NCI-H748 treated with DMSO at 0.1 percent for 48 hours (cell line): Measurements from ENCODE around the gene WDR82.
A peak's percentile ranks its signal among the peaks of the same experiment; 100 is the strongest.
"Not testable (repeated sequence)": the region's sequence is repeated elsewhere in the genome, so short reads cannot be mapped to it uniquely, and the experiment has no call there.

ENCODE experiments used
- DNase-seq: peaks from one replicate; lab custom pipeline; 2025; lab: John Stamatoyannopoulos, UW

WDR82 gene

DNA sequence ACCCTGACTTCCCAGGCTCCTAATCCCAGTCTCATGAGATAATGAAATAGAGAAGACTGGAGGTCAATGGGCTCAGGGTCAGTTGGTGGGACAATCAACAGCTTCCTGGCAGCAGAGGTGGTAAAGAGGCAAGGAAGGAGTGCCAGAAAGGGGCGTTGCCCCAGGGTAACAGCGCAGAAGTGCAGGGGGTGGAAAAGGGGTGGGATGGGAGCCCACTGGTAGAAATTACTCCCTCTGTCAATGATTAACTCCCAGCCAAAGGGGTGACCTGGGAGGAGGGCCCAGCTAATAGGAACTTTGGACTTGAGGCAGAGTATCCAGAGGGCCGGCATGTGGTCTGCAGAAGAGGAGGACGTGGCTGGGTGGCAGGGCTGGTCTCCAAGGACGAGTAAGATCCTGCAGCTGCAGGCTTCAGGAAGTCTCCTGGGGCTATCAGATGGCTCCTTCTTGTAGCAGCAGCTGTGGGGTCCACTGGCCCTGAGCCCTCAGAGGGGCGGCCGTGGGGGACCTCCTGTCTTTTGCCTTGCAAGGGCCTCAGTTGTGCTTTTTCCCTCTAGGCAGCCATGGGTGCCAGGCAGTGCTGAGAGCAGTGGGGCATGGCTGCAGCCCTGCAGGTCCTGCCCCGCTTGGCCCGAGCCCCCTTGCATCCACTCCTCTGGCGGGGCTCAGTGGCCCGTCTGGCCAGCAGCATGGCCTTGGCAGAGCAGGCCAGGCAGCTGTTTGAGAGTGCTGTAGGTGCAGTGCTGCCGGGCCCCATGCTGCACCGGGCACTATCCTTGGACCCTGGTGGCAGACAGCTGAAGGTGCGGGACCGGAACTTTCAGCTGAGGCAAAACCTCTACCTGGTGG lies 11.5 kb upstream of the WDR82 start:
- no peak for DNase-seq

DNA sequence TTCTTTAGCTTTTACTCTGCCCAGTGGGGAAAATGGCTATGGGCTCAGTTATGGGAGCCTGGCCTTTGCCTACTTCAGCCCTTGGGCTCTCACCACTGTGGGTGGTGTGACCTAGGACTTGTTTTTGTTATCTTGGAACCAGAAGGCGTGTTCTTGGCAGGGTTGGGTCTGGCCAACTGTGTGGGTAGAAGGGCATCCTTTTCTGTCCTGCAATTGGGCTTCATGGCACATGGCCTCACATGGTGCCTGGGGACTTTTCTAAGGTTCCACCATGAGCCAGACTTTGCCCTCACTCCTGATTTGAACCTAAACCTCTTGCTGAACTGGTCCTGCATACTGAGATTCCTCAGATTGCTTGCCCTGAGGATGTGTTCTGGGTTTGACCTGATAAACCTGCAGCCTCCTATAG lies 10.9 kb upstream of the WDR82 start:
- no peak for DNase-seq

DNA sequence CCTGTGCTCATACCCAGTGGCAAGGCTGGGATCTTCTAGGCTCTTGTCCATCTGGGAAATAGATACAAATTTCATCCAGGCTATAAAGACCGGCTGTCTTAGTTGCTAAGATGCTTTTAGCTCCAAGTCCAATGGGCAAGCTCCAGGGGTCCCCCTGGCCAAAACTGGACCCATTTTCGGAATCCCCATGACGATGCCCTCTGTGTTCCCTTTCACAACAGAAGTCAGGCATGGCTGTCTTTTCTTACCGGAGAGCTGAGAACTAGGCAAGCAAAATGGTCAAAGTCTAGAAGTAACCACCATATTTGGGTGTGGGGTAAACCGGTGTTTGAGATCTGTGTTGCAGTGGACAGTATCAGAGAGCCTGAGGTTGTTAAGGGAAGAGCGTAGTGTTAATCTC lies 10.2 kb upstream of the WDR82 start:
- DNase-seq, result no peak

DNA sequence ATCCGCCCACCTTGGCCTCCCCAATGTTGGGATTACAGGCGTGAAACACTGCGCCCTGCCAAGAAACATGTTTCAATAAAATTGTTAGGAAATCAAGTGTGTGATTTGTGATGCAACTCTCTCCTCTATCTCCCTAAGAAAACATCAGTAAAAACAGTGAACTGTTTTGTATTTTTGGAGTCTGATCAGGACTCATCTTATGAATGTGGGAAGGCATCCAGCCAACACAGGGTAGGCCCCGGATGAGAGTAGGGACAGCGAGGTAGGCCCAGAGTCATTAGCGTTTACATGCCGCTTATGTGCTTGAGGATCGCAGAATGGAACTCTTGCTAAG lies 8.3 kb upstream of the WDR82 start:
- no peak for DNase-seq

DNA sequence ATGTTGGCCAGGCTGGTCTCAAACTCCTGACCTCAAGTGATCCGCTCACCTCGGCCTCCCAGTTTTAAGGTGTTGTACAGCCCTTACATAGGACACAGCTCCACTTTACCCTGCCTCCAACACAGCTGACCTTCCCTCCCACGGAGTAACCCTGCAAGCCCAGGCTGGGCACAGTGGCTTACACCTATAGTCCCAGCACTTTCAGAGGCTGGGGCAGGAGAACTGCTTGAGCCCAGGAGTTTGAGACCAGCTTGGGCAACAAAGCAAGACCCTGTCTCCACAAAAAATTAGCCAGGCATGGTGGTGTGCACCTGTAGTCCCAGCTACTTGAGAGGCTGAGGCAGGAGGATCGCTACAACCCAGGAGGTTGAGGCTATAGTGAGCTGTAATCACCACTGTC lies 5.6 kb upstream of the WDR82 start:
- not testable (repeated sequence) for DNase-seq

DNA sequence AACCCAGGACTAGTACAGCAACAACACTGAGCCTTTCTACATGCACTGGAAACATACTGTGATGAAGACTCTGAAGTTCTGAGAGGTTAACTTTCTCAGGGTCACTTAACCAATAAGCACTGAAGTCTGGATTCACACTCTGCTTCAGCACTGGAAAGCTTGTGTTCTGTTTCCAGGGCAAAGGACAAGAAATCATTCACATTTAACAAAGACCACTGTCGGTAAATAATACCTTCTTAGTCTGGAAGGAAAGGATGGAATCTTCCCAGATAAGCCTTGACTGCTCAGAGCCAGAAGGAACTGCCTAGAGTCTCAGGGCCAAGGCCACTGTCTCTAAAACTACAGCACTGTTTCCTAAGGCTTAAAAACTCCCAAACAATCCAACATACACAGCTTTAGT lies 4.9 kb upstream of the WDR82 start:
- DNase-seq, result no peak

DNA sequence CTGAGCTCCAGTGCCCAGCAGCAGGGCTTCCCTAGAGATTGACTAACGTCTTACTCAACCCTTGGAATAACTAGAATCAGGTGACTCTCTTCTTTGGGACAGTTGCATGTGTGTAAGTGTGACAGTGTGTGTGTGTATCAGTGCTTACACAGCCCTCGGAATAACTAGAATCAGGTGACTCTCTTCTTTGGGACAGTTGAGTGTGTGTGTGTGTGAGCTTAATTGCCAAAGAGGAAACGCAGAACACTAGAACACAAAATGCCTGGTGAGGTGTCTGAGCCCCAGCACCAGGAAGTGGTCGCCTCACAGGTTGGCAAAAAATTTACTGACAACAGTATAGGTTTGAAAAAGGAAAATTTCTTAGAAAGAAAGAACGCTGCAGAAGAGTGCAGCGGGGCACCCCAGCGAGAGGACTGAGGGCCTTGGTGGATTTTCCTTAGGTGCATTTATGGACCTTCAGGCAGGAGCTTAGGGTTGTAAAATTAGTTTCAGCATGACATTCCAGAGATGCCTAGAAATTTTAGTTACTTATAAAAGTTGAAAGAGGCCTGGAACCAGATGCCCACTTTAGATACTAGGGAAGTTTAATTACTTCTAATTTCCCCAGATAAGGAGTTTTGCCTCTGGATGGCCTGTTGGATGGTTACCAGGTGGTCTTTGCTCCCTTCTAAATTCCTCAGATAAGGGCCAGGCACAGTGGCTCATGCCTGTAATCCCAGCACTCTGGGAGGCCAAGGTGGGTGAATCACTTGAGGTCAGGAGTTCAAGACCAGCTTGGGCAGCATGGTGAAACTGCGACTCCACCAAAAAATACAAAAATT lies 3.7 kb upstream of the WDR82 start:
- no peak for DNase-seq

DNA sequence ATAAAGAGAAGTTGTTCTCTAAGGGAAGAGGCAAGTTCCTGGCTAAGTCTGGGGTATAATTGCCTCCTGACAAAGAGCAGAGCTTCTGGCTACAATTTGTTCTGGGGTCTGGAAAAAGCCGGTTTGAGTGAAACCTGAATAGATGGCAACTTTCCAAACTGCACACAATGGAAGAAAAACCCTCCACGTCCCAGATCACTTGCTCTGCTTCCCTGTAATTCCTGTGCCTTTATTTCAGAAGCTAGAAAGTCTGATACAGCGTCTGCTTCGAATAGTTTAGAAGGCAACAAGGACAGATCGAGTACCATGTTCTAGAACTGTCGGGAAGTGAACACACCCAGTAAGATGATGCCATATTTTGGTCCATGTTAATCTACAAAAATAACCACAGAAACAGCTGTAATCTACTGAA lies 1.6 kb upstream of the WDR82 start:
- DNase-seq, result peak; percentile 47

DNA sequence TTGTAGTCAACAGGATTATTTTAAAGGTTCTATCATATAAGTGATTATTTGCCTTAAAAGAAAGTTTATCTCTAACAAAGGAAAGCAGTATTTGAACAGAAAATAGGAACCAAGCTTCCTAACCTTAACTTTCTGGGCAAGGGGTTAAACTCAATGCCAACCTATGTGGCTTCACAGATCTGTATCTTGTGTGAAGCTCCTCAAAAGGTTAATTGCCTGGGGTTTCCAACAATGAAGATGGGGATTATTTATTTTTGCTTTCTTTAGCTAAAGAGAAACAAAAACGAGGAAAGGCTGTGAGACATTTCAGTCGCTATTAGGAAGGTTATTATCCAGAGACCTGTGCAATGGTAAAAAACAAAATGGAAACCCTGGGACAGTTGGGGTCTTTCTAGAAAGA lies 1.1 kb upstream of the WDR82 start:
- DNase-seq, result no peak

DNA sequence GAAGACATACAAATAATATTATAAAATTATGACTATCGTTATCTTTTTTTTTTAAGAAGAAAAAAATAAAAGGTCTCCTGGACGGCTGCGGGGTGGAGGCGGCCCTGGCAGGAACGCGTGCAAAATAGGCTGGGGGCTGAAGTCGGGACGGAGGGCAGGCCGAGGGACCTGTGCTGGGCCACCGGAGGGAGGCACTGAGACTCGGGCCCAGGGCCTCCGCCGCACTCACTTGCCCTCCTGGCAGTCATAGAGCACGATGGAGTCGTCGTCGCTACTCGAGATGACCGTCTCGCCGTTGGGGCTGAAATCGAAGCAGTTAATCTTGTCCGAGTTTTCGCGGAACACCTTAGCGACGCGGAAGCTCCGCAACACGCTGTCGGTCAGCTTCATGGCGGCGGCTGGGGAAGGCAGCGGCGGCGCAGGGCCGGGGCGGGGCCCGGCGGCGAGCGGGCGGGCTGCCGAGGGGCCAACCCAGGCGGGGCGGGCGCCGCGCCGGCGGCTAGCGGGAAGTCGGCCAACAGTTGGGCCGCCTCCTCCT lies 408 bp downstream of the WDR82 start:
- DNase-seq, result no peak

DNA sequence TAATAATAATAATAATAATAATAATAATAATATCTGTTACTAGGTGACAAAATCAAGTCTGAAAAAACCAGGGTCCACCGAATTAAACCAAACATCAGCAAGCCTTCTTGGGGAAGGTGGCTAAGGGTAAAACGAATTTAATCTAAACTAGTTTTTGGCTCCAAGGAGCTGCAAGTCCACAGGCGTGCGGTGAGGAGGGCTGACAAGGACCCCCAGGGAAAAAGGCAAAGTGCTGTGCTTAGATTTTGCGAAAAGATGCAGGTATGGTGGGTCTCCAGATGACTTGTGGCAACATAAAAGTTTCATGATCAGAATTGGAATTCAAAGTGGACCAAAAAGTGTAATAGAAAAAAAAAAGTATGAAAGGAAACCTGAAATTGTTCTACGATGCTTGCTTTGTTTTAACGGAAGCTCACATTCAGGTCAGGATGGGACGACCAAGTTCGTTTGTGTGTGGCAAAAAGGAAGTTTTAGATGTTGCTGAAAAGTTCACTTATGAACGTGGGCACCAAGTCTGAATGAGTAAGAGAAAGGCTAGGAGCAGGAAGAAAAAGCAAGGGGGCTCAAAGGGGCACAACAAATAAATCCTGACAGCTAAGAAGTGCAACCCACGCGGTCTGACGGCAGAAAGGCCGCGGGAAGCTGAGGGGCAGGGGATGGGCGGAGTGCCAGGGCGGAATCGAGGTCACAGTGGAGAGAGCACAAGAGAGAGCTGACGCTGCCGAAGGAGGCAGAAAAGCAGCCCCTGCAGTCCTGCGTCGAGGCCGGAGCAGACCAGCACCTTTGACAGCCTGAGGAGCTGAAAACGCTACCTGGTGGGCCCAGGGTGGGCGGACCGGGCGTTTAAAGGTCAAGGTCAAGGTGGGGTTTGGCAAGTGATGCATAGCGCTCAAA lies 1.1 kb downstream of the WDR82 start:
- no peak for DNase-seq

DNA sequence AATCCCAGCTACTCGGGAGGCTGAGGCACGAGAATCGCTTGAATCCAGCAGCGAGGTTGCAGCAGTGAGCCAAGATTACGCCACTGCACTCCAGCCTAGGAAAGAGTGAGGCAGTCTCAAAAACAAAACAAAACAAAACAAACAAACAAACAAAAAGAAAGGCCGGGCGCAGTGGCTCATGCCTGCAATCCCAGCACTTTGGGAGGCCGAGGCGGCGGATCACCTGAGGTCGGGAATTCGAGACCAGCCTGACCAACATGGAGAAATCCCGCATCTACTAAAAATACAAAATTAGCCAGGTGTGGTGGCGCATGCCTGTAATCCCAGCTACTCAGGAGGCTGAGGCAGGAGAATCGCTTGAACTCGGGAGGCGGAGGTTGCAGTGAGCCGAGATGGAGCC lies 3.7 kb downstream of the WDR82 start:
- DNase-seq, result not testable (repeated sequence)

DNA sequence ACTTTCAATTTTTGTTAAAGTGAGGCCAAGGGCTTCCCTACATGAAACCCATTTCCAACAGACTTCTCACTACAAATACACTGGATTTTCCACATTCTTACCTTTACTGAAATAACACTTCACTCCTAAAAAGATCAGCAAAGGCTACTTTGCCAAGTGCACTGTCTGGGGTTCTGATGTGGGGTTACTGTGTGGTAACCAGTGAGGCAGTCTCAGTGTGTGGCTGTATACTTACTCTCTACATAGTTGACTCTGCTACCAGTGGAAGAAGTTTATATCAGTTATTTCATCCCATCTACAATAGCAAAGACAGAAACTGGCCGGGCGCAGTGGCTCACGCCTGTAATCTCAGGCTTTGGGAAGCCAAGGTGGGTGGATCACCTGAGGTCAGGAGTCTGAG lies 5.6 kb downstream of the WDR82 start:
- DNase-seq, result no peak

DNA sequence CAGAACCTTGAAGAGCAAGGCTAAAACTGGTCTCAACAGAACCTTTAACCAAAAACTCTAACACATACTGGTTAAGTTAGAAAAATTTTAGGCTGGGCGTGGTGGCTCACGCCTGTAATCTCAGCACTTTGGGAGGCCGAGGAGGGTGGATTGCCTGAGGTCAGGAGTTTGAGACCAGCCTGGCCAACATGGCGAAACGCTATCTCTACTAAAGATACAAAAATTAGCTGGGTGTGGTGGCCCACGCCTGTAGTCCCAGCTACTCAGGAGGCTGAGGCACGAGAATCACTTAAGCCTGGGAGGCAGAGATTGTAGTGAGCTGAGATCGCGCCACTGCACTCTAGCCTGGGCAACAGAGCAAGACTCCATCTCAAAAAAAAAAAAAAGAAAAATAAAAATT lies 6.3 kb downstream of the WDR82 start:
- not testable (repeated sequence) for DNase-seq

DNA sequence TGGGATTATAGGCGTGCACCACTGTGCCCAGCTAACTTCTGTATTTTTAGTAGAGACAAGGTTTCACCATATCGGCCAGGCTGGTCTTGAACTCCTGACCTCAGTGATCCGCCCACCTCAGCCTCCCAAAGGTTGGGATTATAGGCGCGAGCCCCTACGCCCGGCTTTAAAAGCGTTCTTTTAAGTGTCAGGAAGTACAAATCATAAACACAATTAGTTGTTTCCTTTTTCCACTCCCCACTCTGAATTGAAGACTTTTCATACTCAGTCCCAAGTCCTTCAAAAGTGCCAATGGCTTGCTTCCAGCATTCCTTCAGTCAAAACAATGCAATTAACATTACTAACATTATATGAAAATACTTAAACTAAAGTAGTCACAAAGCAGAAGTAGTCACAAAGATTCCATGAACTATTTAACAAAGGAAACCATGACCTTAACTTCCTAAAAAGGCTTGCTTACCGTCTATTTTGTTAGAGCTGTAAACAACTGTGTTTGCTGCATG lies 8.1 kb downstream of the WDR82 start:
- no peak for DNase-seq

DNA sequence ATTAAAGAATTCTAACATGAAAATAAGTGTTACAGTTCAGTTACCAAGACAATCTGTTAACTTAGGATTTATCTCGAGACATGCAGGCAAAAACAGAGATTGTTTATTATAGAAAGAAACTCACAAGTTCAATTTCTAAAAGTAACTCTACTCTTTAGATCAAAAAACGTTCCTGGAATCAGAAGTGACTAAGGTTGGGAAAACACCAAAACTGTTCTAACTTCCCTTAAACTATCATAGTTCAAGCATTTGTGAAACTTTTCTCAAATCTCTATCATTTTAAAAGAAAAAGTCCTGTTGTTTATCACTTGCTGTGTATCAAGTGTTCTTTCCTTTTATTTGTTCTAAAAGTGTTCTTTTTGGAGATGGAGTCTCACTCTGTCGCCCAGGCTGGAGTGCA lies 8.7 kb downstream of the WDR82 start:
- no peak for DNase-seq

DNA sequence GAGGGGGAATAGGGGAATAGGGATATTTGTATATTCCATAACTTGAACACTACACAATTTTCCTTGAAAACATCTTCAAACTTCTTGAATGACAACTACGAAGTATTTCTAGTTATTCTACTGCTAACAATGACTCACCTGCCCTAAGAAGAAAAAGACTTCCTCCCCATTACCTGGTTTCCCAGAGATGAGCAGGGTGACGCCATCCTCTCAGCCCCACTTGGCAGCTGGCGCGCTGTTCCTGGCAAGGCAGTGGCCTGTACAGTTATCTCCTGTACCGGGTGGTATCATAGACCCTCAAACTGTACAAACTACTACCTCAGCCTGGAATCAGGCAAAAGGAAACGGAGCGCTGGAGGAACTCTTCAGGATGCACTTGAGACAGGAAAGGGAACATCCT lies 10.4 kb downstream of the WDR82 start:
- DNase-seq, result no peak

DNA sequence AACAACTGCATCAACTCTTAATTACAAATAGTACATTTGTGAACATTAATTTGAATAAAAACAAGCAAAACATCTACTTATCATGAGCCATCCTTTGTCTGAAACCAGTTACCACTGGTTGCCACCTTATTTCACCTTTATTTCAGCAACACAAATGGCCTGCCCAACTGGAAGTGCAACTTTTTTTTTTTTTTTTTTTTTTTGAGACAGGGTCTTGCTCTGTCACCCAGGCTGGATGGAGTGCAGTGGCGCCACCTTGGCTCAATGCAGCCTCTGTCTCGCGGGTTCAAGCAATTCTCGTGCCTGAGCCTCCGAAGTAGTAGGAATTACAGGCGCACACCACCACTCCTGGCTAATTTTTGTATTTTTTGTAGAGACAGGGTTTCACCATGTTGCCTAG lies 13.1 kb downstream of the WDR82 start:
- DNase-seq, result no peak

DNA sequence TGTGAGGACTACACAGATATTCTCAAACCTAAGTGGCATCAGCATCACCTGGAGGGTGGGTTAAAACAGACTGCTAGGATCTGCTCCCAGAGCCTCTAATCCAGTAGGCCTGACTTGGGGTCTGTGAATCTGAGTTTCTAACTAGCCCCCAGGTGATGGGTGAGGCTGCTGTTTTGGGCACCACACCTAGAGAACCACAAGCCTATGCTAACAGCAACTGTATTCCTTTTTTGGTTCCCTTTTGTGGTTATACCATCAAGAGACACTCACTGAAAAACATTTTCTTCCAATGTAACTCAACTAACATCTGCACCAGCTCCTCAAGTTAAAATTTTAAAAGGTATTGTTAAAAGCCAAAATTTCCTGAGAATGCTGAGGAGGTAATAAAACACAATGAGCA lies 16.0 kb downstream of the WDR82 start:
- DNase-seq, result no peak

DNA sequence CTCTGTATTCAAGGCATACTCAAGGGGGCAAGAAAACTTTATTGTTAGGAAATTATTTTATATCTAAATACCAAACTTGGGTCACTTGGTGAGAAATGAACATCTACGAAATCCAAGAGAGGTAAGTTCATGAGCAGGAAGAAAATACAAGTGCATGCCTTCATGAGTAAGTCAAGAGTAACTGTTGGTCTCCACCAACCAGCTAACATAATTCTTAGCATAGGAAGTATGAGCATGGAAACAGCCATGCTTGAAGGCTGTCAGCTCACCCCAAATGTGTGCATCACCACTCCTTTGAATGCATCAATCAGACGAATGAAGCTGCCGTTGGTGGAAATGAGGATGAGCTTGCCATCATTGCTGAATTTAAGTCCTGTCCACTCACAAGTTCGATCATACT lies 19.0 kb downstream of the WDR82 start:
- DNase-seq, result no peak

DNA sequence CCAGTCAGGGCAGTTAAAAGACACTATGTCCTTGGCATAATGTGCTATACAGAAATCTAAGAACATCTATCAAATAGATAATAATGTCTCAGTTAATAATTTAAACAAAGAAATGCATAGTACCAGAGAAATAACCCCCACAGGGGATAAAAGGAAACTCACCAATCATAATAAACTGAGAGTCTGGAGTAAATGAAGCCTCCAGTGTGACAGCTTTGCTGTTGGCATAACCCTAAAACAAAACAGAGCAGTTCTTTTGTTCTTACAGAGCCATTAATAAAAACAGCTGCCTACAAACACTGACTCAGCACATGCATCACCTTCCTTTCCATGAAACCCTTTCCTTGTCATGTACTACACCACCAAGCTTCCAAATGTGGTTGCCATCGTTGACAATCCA lies 19.4 kb downstream of the WDR82 start:
- no peak for DNase-seq

DNA sequence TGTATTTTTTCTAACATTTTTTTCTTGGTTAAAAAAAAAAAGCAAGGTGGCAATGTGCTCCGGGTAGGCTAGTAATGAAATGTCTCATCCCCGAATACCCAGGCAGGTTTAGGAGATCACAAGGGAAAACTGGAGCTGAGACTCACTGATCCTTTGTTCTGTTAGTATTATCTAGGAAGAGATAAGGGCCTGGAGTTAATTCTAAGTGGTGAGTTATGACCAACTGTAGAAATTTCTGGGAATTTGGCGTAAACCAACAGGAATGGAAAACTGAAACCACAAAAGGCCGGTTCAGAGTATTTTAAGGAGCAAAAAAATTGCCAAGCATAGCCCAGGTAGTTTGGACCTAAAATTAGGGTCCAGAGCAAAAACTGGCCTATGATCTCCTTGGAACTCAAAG lies 20.5 kb downstream of the WDR82 start:
- no peak for DNase-seq
